HepG2 (cell line): ENCODE results near the gene NCAPD2. TPM values are rescaled to one million over a fixed set of nuclear protein-coding genes. Genes with fewer than 3 reads are reported as not detected.

Experiments used
- CCAR2 ChIP-seq: fragments of 200-400 bp; formaldehyde crosslinking; optimal IDR thresholded peaks from 2 replicates; pipeline ENCODE3; 2018; ENCODE audit warnings: low read depth, mild to moderate bottlenecking, low read length, moderate library complexity
- IRF2 ChIP-seq: IDR thresholded peaks from 2 replicates; pipeline ENCODE4 v1.6.1; 2018; ENCODE audit warnings: missing genetic modification reagents, missing compliant biosample characterization
- ISL2 ChIP-seq: sonication (generic); formaldehyde crosslinking; IDR thresholded peaks from 2 replicates; pipeline ENCODE4 v1.5.0; 2020; ENCODE audit warnings: missing genetic modification reagents
- ISX ChIP-seq: sonication (generic); formaldehyde crosslinking; conservative IDR thresholded peaks from 2 replicates; pipeline ENCODE4 v1.5.0; 2020; ENCODE audit warnings: missing genetic modification reagents
- MIER3 ChIP-seq: IDR thresholded peaks from 2 replicates; pipeline ENCODE4 v1.6.1; 2016; ENCODE audit warnings: missing compliant biosample characterization, borderline replicate concordance
- NRL ChIP-seq: sonication (generic); formaldehyde crosslinking; IDR thresholded peaks from 2 replicates; pipeline ENCODE4 v1.5.0; 2020; ENCODE audit warnings: missing genetic modification reagents, mild to moderate bottlenecking, moderate library complexity, borderline replicate concordance
- PAWR ChIP-seq: sonication (generic); formaldehyde crosslinking; IDR thresholded peaks from 2 replicates; pipeline ENCODE4 v1.4.0; 2020; ENCODE audit warnings: missing genetic modification reagents, mild to moderate bottlenecking, borderline replicate concordance
- PRMT3 ChIP-seq: sonication (generic); formaldehyde crosslinking; IDR thresholded peaks from 2 replicates; pipeline ENCODE4 v1.8.1; 2022; ENCODE audit warnings: low read depth, mild to moderate bottlenecking, moderate library complexity, missing genetic modification reagents, borderline replicate concordance
- RBFOX2 ChIP-seq: fragments of 200-400 bp; formaldehyde crosslinking; IDR thresholded peaks from 2 replicates; pipeline ENCODE4 v1.6.1; 2017; ENCODE audit warnings: low read depth, mild to moderate bottlenecking, low read length
- REXO4 ChIP-seq: sonication (generic); formaldehyde crosslinking; IDR thresholded peaks from 2 replicates; pipeline ENCODE4 v1.8.0; 2022; ENCODE audit warnings: missing genetic modification reagents, mild to moderate bottlenecking, borderline replicate concordance
- SMAD9 ChIP-seq: sonication (generic); formaldehyde crosslinking; IDR thresholded peaks from 2 replicates; pipeline ENCODE4 v1.5.1; 2020; ENCODE audit warnings: mild to moderate bottlenecking, missing genetic modification reagents
- XBP1 ChIP-seq: sonication (generic); formaldehyde crosslinking; IDR thresholded peaks from 2 replicates; pipeline ENCODE4 v1.5.0; 2020; ENCODE audit warnings: missing genetic modification reagents
- ZNF607 ChIP-seq: sonication (generic); formaldehyde crosslinking; IDR thresholded peaks from 2 replicates; pipeline ENCODE4 v1.5.1; 2020; ENCODE audit warnings: missing genetic modification reagents, mild to moderate bottlenecking, borderline replicate concordance
- ZNF75D ChIP-seq: sonication (generic); formaldehyde crosslinking; IDR thresholded peaks from 2 replicates; pipeline ENCODE4 v1.8.1; 2023; ENCODE audit warnings: missing genetic modification reagents, mild to moderate bottlenecking, borderline replicate concordance
- ZNF777 ChIP-seq: sonication (generic); formaldehyde crosslinking; IDR thresholded peaks from 2 replicates; pipeline ENCODE4 v1.4.0; 2020; ENCODE audit warnings: missing genetic modification reagents
- ZNF782 ChIP-seq: sonication (generic); formaldehyde crosslinking; IDR thresholded peaks from 2 replicates; pipeline ENCODE4 v1.4.0; 2020; ENCODE audit warnings: missing genetic modification reagents, mild to moderate bottlenecking, borderline replicate concordance
- ZNF83 ChIP-seq: sonication (generic); formaldehyde crosslinking; IDR thresholded peaks from 2 replicates; pipeline ENCODE4 v1.4.0; 2020; ENCODE audit warnings: missing genetic modification reagents, mild to moderate bottlenecking, borderline replicate concordance
- ZNF850 ChIP-seq: sonication (generic); formaldehyde crosslinking; conservative IDR thresholded peaks from 2 replicates; pipeline ENCODE4 v1.9.0; 2021; ENCODE audit warnings: mild to moderate bottlenecking, missing genetic modification reagents
- polyA plus RNA-seq, 8 experiments: library from polyadenylated mRNA; depleted of rRNA in 3 of 8; stranded (reverse) in 7 of 8; unstranded in 1 of 8; fragments of >200 nt; fragmentation: Illumina TruSeq in 4 of 8; extraction: Trizol in 4 of 8; gene quantifications; 2 replicates each; pipeline versions ENCODE4 v1.2.1 to v1.2.3, GENCODE V29; 2011 to 2016; ENCODE audit warnings: low read depth in 4 of 8, missing spikeins in 1 of 8, mixed read lengths in 1 of 8; ENCODE audit not compliant: insufficient read depth in 1 of 8
- total RNA-seq, 5 experiments: library from RNA; depleted of rRNA; stranded (reverse); fragments of >200 nt; fragmentation: Illumina TruSeq; extraction: Trizol; gene quantifications; 2 replicates each; pipeline ENCODE4 v1.2.3, GENCODE V29; 2016; ENCODE audit warnings: low read depth in 1 of 5
- TF ChIP-seq, protein P1 (sequence below): sonication (generic); formaldehyde crosslinking; conservative IDR thresholded peaks from 2 replicates; pipeline ENCODE4 v1.4.0; 2020; ENCODE audit warnings: mild to moderate bottlenecking, missing genetic modification reagents, moderate library complexity
- TF ChIP-seq, protein P2 (sequence below): IDR thresholded peaks from 2 replicates; pipeline ENCODE4 v1.6.1; 2012; ENCODE audit warnings: low read length, improper control_type of control experiment
- TF ChIP-seq, protein P3 (sequence below): sonication (generic); formaldehyde crosslinking; IDR thresholded peaks from 2 replicates; pipeline ENCODE4 v1.9.0; 2021; ENCODE audit warnings: missing genetic modification reagents, borderline replicate concordance

NCAPD2 gene
- total and polyA plus RNA-seq, 2 of the 13 experiments (the other 11 are each of a cell fraction or from before 2014, with no cell fraction given) = 51.1 to 65.6 TPM

DNA sequence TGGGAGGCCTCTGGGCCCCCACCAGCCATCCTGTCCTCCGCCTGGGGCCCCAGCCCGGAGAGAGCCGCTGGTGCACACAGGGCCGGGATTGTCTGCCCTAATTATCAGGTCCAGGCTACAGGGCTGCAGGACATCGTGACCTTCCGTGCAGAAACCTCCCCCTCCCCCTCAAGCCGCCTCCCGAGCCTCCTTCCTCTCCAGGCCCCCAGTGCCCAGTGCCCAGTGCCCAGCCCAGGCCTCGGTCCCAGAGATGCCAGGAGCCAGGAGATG lies 39.7 kb downstream of the NCAPD2 start (continued):
- TF ChIP-seq, protein P1, sequence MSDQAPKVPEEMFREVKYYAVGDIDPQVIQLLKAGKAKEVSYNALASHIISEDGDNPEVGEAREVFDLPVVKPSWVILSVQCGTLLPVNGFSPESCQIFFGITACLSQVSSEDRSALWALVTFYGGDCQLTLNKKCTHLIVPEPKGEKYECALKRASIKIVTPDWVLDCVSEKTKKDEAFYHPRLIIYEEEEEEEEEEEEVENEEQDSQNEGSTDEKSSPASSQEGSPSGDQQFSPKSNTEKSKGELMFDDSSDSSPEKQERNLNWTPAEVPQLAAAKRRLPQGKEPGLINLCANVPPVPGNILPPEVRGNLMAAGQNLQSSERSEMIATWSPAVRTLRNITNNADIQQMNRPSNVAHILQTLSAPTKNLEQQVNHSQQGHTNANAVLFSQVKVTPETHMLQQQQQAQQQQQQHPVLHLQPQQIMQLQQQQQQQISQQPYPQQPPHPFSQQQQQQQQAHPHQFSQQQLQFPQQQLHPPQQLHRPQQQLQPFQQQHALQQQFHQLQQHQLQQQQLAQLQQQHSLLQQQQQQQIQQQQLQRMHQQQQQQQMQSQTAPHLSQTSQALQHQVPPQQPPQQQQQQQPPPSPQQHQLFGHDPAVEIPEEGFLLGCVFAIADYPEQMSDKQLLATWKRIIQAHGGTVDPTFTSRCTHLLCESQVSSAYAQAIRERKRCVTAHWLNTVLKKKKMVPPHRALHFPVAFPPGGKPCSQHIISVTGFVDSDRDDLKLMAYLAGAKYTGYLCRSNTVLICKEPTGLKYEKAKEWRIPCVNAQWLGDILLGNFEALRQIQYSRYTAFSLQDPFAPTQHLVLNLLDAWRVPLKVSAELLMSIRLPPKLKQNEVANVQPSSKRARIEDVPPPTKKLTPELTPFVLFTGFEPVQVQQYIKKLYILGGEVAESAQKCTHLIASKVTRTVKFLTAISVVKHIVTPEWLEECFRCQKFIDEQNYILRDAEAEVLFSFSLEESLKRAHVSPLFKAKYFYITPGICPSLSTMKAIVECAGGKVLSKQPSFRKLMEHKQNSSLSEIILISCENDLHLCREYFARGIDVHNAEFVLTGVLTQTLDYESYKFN (CRISPR knock-in tag) = no peak
- TF ChIP-seq ZNF850 (CRISPR knock-in tag) (0 out of 2 replicates have a peak, but pooled peaks have one; percentile 16), ZNF607 (CRISPR knock-in tag) (no peak), CCAR2 (no peak), ZNF75D (CRISPR knock-in tag) (no peak; the same call in 1 of the 2 replicates), ISL2 (CRISPR knock-in tag) (no peak), ISX (no peak), XBP1 (CRISPR knock-in tag) (no peak), IRF2 (CRISPR knock-in tag) (no peak), ZNF83 (no peak), SMAD9 (CRISPR knock-in tag) (no peak), NRL (no peak), ZNF782 (CRISPR knock-in tag) (peak; percentile 21; the same call in 1 of the 2 replicates), PRMT3 (no peak), PAWR (CRISPR knock-in tag) (no peak), ZNF777 (CRISPR knock-in tag) (no peak), MIER3 (no peak), REXO4 (CRISPR knock-in tag) (no peak), RBFOX2 (no peak)
- TF ChIP-seq, protein P2, sequence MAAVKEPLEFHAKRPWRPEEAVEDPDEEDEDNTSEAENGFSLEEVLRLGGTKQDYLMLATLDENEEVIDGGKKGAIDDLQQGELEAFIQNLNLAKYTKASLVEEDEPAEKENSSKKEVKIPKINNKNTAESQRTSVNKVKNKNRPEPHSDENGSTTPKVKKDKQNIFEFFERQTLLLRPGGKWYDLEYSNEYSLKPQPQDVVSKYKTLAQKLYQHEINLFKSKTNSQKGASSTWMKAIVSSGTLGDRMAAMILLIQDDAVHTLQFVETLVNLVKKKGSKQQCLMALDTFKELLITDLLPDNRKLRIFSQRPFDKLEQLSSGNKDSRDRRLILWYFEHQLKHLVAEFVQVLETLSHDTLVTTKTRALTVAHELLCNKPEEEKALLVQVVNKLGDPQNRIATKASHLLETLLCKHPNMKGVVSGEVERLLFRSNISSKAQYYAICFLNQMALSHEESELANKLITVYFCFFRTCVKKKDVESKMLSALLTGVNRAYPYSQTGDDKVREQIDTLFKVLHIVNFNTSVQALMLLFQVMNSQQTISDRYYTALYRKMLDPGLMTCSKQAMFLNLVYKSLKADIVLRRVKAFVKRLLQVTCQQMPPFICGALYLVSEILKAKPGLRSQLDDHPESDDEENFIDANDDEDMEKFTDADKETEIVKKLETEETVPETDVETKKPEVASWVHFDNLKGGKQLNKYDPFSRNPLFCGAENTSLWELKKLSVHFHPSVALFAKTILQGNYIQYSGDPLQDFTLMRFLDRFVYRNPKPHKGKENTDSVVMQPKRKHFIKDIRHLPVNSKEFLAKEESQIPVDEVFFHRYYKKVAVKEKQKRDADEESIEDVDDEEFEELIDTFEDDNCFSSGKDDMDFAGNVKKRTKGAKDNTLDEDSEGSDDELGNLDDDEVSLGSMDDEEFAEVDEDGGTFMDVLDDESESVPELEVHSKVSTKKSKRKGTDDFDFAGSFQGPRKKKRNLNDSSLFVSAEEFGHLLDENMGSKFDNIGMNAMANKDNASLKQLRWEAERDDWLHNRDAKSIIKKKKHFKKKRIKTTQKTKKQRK = no peak
- TF ChIP-seq, protein P3, sequence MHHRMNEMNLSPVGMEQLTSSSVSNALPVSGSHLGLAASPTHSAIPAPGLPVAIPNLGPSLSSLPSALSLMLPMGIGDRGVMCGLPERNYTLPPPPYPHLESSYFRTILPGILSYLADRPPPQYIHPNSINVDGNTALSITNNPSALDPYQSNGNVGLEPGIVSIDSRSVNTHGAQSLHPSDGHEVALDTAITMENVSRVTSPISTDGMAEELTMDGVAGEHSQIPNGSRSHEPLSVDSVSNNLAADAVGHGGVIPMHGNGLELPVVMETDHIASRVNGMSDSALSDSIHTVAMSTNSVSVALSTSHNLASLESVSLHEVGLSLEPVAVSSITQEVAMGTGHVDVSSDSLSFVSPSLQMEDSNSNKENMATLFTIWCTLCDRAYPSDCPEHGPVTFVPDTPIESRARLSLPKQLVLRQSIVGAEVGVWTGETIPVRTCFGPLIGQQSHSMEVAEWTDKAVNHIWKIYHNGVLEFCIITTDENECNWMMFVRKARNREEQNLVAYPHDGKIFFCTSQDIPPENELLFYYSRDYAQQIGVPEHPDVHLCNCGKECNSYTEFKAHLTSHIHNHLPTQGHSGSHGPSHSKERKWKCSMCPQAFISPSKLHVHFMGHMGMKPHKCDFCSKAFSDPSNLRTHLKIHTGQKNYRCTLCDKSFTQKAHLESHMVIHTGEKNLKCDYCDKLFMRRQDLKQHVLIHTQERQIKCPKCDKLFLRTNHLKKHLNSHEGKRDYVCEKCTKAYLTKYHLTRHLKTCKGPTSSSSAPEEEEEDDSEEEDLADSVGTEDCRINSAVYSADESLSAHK (CRISPR knock-in tag) = no peak
